22Rv1 (cell line): ENCODE results near the gene SLC25A44.

Experiments used
- CTCF ChIP-seq: fragments of 450-650 bp; IDR thresholded peaks from 2 replicates; pipeline ENCODE4 v1.5.1; 2017; ENCODE audit warnings: mild to moderate bottlenecking
- ZFX ChIP-seq: fragments of 450-650 bp; IDR thresholded peaks from 2 replicates; pipeline ENCODE4 v1.6.1; 2017; ENCODE audit warnings: antibody characterized with exemption, borderline replicate concordance

- TF ChIP-seq CTCF: no peak
- no peak for TF ChIP-seq ZFX
Observed at GRCh38 chr1:156217871-156218270, 24.0 kb downstream of the SLC25A44 start.
